Breast epithelium (tissue), 4 donors: ENCODE measurements around the gene TLE2. TPM values are rescaled to one million over a fixed set of nuclear protein-coding genes. Genes with fewer than 3 reads are reported as not detected.

Experiments
- DNase-seq, 2 donors: peaks; one replicate each; pipeline ENCODE4 v3.0.0-alpha.2; 2019; ENCODE audit warnings: low spot score in 2 of 2
- H3K27ac ChIP-seq, 2 donors: fragments of 200-600 bp; sonication (generic) in 1 of 2; one replicate each; pipeline ENCODE4 v1.5.1; 2016 to 2019; ENCODE audit warnings: mild to moderate bottlenecking in 1 of 2
- H3K27me3 ChIP-seq, 2 donors: fragments of 200-600 bp; sonication (generic) in 1 of 2; one replicate each; pipeline versions ENCODE4 v1.5.1 to v1.6.0; 2017 to 2019; ENCODE audit warnings: control low read depth in 1 of 2, mild to moderate bottlenecking in 1 of 2
- H3K36me3 ChIP-seq: fragments of 200-600 bp; one replicate; pipeline ENCODE4 v1.5.1; 2019
- H3K4me1 ChIP-seq, 2 donors: fragments of 200-600 bp; sonication (generic); one replicate each; pipeline ENCODE4 v1.5.1; 2016 to 2019; ENCODE audit warnings: control low read depth in 1 of 2
- H3K4me3 ChIP-seq, 3 donors: fragments of 200-600 bp; sonication (generic); 1 replicate in 2 of 3; 2 replicates in 1 of 3; pipeline ENCODE4 v1.5.1; 2016 to 2019; ENCODE audit warnings: mild to moderate bottlenecking in 3 of 3, moderate library complexity in 2 of 3
- H3K9me3 ChIP-seq, 2 donors: fragments of 200-600 bp; sonication (generic) in 1 of 2; one replicate each; pipeline ENCODE4 v1.5.1; 2016 to 2019; ENCODE audit warnings: control low read depth in 1 of 2
- CTCF ChIP-seq, 3 donors: fragments of 450-650 bp; IDR thresholded peaks; one replicate each; pipeline ENCODE4 v1.5.1; 2016 to 2017; ENCODE audit warnings: antibody characterized with exemption in 3 of 3, mild to moderate bottlenecking in 3 of 3, moderate library complexity in 3 of 3
- POLR2A ChIP-seq: fragments of 450-650 bp; IDR thresholded peaks from one replicate; pipeline ENCODE4 v1.6.1; 2016; ENCODE audit warnings: antibody characterized with exemption, mild to moderate bottlenecking, moderate library complexity
- POLR2AphosphoS5 ChIP-seq, 3 donors: sonication (generic); formaldehyde crosslinking; IDR thresholded peaks; one replicate each; pipeline ENCODE4 v1.6.1; 2017; ENCODE audit warnings: antibody characterized with exemption in 3 of 3
- intact Hi-C: fragments of 100-400 bp; cut with DNase I; formaldehyde crosslinking; loops from one replicate; pipeline ENCODE4 v1.15.1; 2023; ENCODE audit warnings: low total_unique reads
- total RNA-seq, 3 donors: library from RNA; depleted of rRNA; stranded (reverse); fragments of >200 nt; gene quantifications; one replicate each; pipeline ENCODE4 v1.1.0, GENCODE V29; 2016

Gene TLE2
- total RNA-seq, 3 donors from 2014 or later: 25.3 to 65.6 (median 35.1) TPM

DNA sequence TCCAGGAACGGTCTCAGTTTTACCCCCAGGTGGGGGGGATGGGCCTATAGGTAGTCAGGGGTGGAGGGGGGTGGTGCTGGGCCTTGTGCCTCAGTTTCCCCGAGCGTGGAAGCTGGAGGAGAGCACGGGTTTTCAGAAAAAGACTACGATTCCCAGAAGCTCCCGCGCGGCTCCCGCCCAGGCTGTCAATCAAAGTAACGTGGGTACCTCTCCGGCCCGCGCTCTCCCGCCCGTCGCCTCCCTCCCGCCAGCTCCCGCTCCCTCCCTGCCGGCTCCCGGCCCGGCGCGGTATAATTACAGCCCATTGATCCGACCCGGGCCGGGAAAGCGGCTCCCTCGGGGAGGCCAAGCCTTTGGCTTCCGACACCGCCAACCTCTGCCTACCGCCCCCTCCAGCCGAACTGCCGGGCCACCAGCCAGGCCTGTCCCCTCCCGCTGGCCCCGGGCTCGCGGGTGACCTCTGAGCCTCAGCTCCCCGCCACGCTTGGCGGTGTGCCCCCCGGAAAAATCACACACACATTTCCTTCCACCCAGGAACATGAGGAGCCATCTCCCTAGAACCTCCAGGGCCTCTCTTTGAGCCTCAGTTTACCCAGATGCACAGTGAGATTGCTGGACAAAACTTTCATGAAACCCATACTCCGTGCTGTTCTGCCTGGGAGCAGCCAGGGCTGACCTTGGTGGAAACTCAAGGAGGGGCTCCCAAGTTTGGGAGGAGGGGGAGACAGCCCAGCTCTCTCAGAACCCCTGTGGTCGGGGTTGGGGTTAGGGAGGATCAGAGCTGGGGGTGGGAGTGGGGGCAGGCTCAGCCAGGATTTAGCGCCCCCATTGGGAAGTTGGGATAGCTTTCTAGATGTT is 7.3 kb upstream of the TLE2 start:
- intact Hi-C loops: no loop called here
- peak overlapping the region; percentile 48 to 76 (median 64) for H3K4me3 ChIP-seq
- H3K27me3 ChIP-seq: no peaks in the 10 kb centered on the region
- no peaks in the 10 kb centered on the region for H3K9me3 ChIP-seq
- peak; percentile 92 to 94 for DNase-seq
- H3K36me3 ChIP-seq: no peaks in the 10 kb centered on the region
- peaks cover 4 to 13% of the 10 kb centered on the region in 2 donors for H3K4me1 ChIP-seq
- peak overlapping the region; percentile 91 to 94 for H3K27ac ChIP-seq
- peak; percentile 17 to 61 (median 56) for TF ChIP-seq POLR2AphosphoS5 (IDR thresholded peaks at IDR 0.05)
- TF ChIP-seq POLR2A: no peak

- peak; percentile 8 to 69 (median 58) for TF ChIP-seq POLR2AphosphoS5 (IDR thresholded peaks at IDR 0.05)
- TF ChIP-seq POLR2A: no peak
- TF ChIP-seq CTCF (IDR thresholded peaks at IDR 0.05): no peak
- H3K4me1 ChIP-seq: peaks cover 4 to 13% of the 10 kb centered on the region in 2 donors
- H3K27ac ChIP-seq: peak overlapping the region; percentile 91 to 94
- peak; percentile 98 to 99 for DNase-seq
- no peaks in the 10 kb centered on the region for H3K9me3 ChIP-seq
- no peaks in the 10 kb centered on the region for H3K36me3 ChIP-seq
- H3K4me3 ChIP-seq: peak overlapping the region; percentile 48 to 76 (median 64)
- no peaks in the 10 kb centered on the region for H3K27me3 ChIP-seq
- intact Hi-C loops: no loop called here
Observed at GRCh38 chr19:3035542-3036118, 6.5 kb upstream of the TLE2 start.

DNA sequence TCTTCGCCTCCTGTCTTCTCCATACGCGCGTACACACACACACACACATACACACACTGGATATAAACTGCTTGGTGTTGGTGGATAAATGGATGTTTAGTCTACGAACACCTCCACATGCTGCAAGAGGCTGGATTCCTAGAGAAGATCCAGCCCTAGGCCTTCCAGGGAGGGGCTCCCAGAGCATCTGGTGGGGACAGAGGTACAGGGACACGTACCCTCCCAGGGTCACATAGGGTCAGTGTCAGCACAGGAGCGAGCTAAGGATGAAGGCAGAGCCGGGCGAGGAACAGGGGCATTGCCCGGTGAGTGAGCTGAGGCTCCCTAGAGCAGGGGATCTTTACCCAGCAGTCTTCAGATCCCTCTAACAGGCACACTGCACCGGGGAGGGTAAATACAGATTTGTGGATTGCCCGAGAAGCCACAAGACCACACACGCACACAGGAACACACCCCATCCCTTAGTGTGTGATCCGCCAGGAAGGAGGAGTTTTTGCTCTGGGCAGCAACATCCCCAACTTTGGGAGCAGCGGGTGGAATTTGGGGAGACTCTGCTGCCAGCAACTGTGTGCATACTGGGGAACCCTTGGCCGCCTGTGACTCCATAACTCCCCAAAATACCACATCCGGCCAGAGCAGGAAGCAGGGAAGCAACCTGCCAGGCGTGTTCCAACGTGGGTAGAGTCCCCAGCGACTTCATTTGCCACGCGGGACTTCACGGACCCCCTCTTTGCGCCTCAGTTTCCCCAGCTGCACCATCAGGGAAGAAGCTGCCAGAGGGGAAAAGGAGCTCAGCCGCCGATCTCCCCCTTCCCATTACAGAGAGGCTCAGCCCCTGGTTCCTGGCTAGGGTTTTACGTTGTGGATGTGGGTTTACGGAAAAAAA is 5.8 kb upstream of the TLE2 start:
- Histone ChIP-seq H3K36me3 (no peaks in the 10 kb centered on the region), H3K27ac (peak overlapping the region; percentile 91 to 94), H3K9me3 (no peaks in the 10 kb centered on the region), H3K4me1 (peaks cover 4 to 13% of the 10 kb centered on the region in 2 donors), H3K27me3 (no peaks in the 10 kb centered on the region), H3K4me3 (peak overlapping the region; percentile 48 to 76 (median 64))
- peak in 1 of 2 donors; percentile 67 for DNase-seq
- TF ChIP-seq POLR2A (no peak), POLR2AphosphoS5 (IDR thresholded peaks at IDR 0.05) (no peak), CTCF (IDR thresholded peaks at IDR 0.05) (no peak)
- intact Hi-C loops: no loop called here

DNA sequence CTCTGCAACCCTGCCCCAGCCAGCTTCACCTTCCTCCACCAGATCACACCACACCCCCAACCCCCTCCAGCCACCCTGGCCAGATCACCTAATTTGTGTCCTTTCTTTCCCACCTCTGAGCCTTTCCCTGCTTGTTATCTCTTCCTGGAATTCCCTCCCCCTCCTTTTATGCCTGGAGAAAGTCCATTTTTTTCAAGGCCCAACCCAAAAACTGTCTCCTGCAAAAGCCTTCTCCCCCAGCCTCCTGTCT is 5.3 kb upstream of the TLE2 start:
- Histone ChIP-seq H3K4me3 (no peak overlapping the region), H3K27me3 (no peaks in the 10 kb centered on the region), H3K27ac (peak overlapping the region; percentile 91 to 94), H3K4me1 (peaks cover 4 to 13% of the 10 kb centered on the region in 2 donors), H3K36me3 (no peaks in the 10 kb centered on the region), H3K9me3 (no peaks in the 10 kb centered on the region)
- intact Hi-C loops: no loop called here
- no peak for TF ChIP-seq CTCF (IDR thresholded peaks at IDR 0.05)
- TF ChIP-seq POLR2AphosphoS5 (IDR thresholded peaks at IDR 0.05): no peak
- no peak for TF ChIP-seq POLR2A
- no peak for DNase-seq

DNA sequence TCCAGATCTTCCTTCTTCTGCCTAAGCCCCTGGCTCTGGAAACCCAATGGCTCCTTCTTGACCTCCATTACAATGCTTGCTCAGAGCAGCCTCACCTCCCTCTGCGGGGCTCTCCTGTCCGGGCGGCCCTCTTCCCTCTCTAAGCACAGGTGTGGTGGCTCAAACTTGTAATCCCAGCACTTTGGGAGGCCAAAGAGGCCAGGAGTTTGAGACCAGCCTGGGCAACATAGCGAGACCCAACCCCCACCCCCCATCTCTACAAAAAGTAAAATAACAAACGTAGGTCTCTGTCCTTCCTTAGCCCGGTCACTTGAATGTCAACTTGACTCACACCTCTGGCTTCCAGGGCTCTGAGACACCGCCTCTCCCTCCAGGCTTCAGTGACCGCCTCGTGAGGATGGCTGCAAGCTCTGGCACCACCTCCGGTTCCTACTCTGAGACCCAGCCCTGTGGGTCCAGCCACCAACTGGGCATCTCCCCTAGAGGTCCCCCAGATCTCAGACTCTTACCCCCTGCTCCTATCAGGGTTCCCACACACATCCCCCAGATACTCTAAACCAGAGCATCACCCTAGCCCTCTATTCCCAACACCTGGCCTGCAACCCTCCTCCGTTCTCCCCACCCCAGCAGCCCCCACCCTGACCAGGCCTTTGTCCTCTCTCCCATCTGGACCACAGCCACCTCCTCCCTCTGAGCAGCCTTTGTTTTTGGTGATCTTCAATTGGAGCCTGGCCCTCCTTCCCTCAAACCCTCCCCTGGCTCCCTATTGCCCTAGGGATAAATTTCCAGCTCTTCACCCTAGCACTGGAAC is 4.7 kb upstream of the TLE2 start:
- no peak for DNase-seq
- no peak for TF ChIP-seq POLR2AphosphoS5 (IDR thresholded peaks at IDR 0.05)
- no peak for TF ChIP-seq POLR2A
- TF ChIP-seq CTCF (IDR thresholded peaks at IDR 0.05): no peak
- Histone ChIP-seq H3K36me3 (no peaks in the 10 kb centered on the region), H3K4me1 (peaks cover 4 to 13% of the 10 kb centered on the region in 2 donors), H3K27ac (peak overlapping the region; percentile 91 to 94), H3K27me3 (no peaks in the 10 kb centered on the region), H3K4me3 (no peak overlapping the region), H3K9me3 (no peaks in the 10 kb centered on the region)
- intact Hi-C loops: no loop called here
